EH (cell line): Measurements from ENCODE around the gene OR9Q1.

Source experiments
- DNase-seq: peaks from one replicate; pipeline ENCODE4 v3.0.0-alpha.2; 2015; ENCODE audit warnings: low read depth

OR9Q1 gene

GRCh38 chr11:58030653-58031052, 7.0 kb downstream of the OR9Q1 start, which contains the start of gene OR6Q1:
Gene OR6Q1, plus strand, starts transcription at chr11:58030953. Its CDS starts 0 bp downstream, at chr11:58030953.
- no peak for DNase-seq

- no peak for DNase-seq
Observed at GRCh38 chr11:58034471-58034870, 10.8 kb downstream of the OR9Q1 start.

GRCh38 chr11:58039589-58039988, 15.9 kb downstream of the OR9Q1 start:
- no peak for DNase-seq

- DNase-seq: no peak
Observed at GRCh38 chr11:58043379-58043778, 19.7 kb downstream of the OR9Q1 start.

- DNase-seq: no peak
Observed at GRCh38 chr11:58046231-58046630, 22.6 kb downstream of the OR9Q1 start.

GRCh38 chr11:58047818-58048217, 24.1 kb downstream of the OR9Q1 start:
- no peak for DNase-seq

GRCh38 chr11:58055806-58056401, 32.2 kb downstream of the OR9Q1 start:
- DNase-seq: no peak

GRCh38 chr11:58057481-58057880, 33.8 kb downstream of the OR9Q1 start:
- peak; percentile 47 for DNase-seq

GRCh38 chr11:58058276-58059006, 34.8 kb downstream of the OR9Q1 start:
- no peak for DNase-seq

GRCh38 chr11:58059007-58059350, 35.3 kb downstream of the OR9Q1 start:
- peak; percentile 92 for DNase-seq

GRCh38 chr11:58060535-58060934, 36.9 kb downstream of the OR9Q1 start:
- no peak for DNase-seq

GRCh38 chr11:58060939-58061672, 37.4 kb downstream of the OR9Q1 start:
- peak; percentile 43 for DNase-seq

- peak; percentile 83 for DNase-seq
Observed at GRCh38 chr11:58061813-58062212, 38.1 kb downstream of the OR9Q1 start.

- no peak for DNase-seq
Observed at GRCh38 chr11:58067685-58068084, 44.0 kb downstream of the OR9Q1 start.

- no peak for DNase-seq
Observed at GRCh38 chr11:58068655-58069054, 45.0 kb downstream of the OR9Q1 start.

- peak; percentile 28 for DNase-seq
Observed at GRCh38 chr11:58070585-58070984, 46.9 kb downstream of the OR9Q1 start.

GRCh38 chr11:58075781-58076180, 52.1 kb downstream of the OR9Q1 start:
- DNase-seq: peak; percentile 40

- no peak for DNase-seq
Observed at GRCh38 chr11:58086528-58086927, 62.8 kb downstream of the OR9Q1 start.

GRCh38 chr11:58097437-58097836, 73.8 kb downstream of the OR9Q1 start:
- no peak for DNase-seq

GRCh38 chr11:58121096-58121495, 97.4 kb downstream of the OR9Q1 start:
- DNase-seq: peak; percentile 1

- DNase-seq: peak; percentile 3
Observed at GRCh38 chr11:58125469-58125868, 101.8 kb downstream of the OR9Q1 start, which contains the start of gene OR9I1. Gene OR9I1, minus strand, starts transcription at chr11:58125530. Its CDS starts 6,086 bp downstream, at chr11:58119444.

GRCh38 chr11:58127350-58127749, 103.7 kb downstream of the OR9Q1 start:
- peak; percentile 1 for DNase-seq
